A549 treated with RU486 at 1 μM for 4 hours (cell line): ENCODE measurements around the gene APBB3. TPM values are rescaled to one million over a fixed set of nuclear protein-coding genes. Genes with fewer than 3 reads are reported as not detected.

Experiments
- total RNA-seq: library from RNA; stranded (reverse); fragments of 200-300 nt; extraction: Qiagen RNA extraction; gene quantifications from 5 replicates; pipeline ENCODE4 v1.2.3, GENCODE V29; 2022; ENCODE audit warnings: low read depth

Gene APBB3
- total RNA-seq, result 3.8 to 8.1 TPM (median 6.3 TPM) in 5 replicates

DNA sequence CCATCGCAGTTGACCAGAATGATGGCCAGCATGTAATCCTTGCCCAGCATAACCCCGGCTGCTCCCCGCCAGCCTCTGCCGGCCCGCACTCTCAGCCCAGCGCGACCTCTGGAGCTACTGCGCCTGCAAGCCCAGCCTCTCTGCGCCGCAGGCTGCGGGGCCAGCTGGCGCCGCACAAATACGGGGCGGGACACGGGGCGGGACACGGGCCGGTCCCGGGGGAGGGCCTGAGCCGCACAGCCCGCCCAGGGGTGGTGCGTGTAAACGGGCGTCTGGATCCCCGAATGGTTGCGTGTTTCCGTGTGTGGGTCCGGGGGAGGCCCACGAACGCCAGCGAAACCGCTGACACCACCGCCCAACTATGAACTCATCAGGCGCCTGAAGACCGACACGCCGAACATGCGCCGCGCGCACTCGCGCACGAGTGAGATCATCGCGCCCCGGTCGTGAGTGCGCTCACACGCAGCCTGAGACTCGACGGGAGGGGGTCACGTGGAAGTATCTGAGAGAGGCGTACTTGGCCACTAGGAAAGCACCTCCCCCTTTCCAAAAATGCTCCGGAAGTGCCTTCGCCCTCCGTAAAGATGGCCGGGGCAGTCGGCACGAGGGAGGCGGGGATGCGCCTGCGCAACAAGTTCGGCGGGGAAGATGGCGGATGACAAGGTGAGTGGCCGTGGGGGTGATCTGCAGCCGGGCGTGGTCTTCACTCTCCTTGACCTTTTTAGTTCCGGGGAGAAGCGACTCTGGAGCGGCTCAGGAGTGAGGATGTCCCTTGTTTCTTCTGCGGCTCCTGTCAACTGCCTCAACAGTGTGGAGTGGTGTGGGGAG is at the start of gene APBB3, which contains the start of gene SLC35A4:
TSS of gene APBB3 (minus strand) at position 403 of the 828 bp plus-strand sequence. CDS start at position 50, 353 bp downstream.
TSS of gene SLC35A4 (plus strand) at position 633 of the 828 bp plus-strand sequence. CDS start 2,342 bp downstream, outside the sequence.

GRCh38 chr5:140557136-140557805 is 7.1 kb downstream of the APBB3 start, which contains the start of gene SRA1:
Gene SRA1, minus strand, starts transcription at chr5:140557473. Its CDS starts 21 bp downstream, at chr5:140557452.

GRCh38 chr5:140547508-140548299 is 16.7 kb downstream of the APBB3 start, which contains the start of gene EIF4EBP3:
Gene EIF4EBP3, plus strand, starts transcription at chr5:140547662. Its CDS starts 76 bp downstream, at chr5:140547738.

Other genes starting within 250 kb of the APBB3 start
- 5.8 to 7.6 TPM (median 7.1 TPM) in 5 replicates for gene HBEGF, start 218.0 kb downstream of the APBB3 start, total RNA-seq
- not detected in 5 replicates for gene SLC4A9, start 204.4 kb downstream of the APBB3 start, total RNA-seq
- gene ANKHD1, start 162.8 kb downstream of the APBB3 start, total RNA-seq, result 45.2 to 56.1 TPM (median 54.2 TPM) in 5 replicates
- 0.54 to 4.1 TPM (median 2.0 TPM) in 5 replicates for gene EIF4EBP3, start 16.9 kb downstream of the APBB3 start, total RNA-seq
- 41.8 to 62.1 TPM (median 47.4 TPM) in 5 replicates for gene SRA1, start 7.1 kb downstream of the APBB3 start, total RNA-seq
- gene SLC35A4, start 230 bp upstream of the APBB3 start, total RNA-seq, result 71.0 to 82.2 TPM (median 80.6 TPM) in 5 replicates
- 3.2 to 5.6 TPM (median 3.9 TPM) in 5 replicates for gene CD14, start 68.6 kb upstream of the APBB3 start, total RNA-seq
- 9.6 to 15.4 TPM (median 14.1 TPM) in 5 replicates for gene TMCO6, start 74.9 kb upstream of the APBB3 start, total RNA-seq
- gene NDUFA2, start 83.0 kb upstream of the APBB3 start, total RNA-seq, result 112 to 142 TPM (median 122 TPM) in 5 replicates
- gene IK, start 83.2 kb upstream of the APBB3 start, total RNA-seq, result 88.3 to 127 TPM (median 99.7 TPM) in 5 replicates
- 28.6 to 30.9 TPM (median 29.2 TPM) in 5 replicates for gene WDR55, start 100.3 kb upstream of the APBB3 start, total RNA-seq
- 0.48 to 0.94 TPM (median 0.73 TPM) in 5 replicates for gene DND1, start 109.0 kb upstream of the APBB3 start, total RNA-seq
- 78.1 to 83.6 TPM (median 79.0 TPM) in 5 replicates for gene HARS1, start 126.8 kb upstream of the APBB3 start, total RNA-seq
- 35.4 to 42.8 TPM (median 37.5 TPM) in 5 replicates for gene HARS2, start 126.9 kb upstream of the APBB3 start, total RNA-seq
- 83.4 to 128 TPM (median 104 TPM) in 5 replicates for gene ZMAT2, start 135.8 kb upstream of the APBB3 start, total RNA-seq
- 0.15 to 0.34 TPM (median 0.21 TPM) in 4 of 5 replicates, not detected in the other for gene PCDHA1, start 221.5 kb upstream of the APBB3 start, total RNA-seq
- gene PCDHA2, start 230.3 kb upstream of the APBB3 start, total RNA-seq, result 0.03 to 0.06 TPM in 2 of 5 replicates, not detected in the others
- 0.35 to 1.2 TPM (median 0.85 TPM) in 5 replicates for gene PCDHA3, start 236.5 kb upstream of the APBB3 start, total RNA-seq
- gene PCDHA4, start 242.5 kb upstream of the APBB3 start, total RNA-seq, result 1.3 to 1.7 TPM (median 1.5 TPM) in 5 replicates